Measurements from ENCODE around the gene ANO1.

The ANO1 gene

DNA sequence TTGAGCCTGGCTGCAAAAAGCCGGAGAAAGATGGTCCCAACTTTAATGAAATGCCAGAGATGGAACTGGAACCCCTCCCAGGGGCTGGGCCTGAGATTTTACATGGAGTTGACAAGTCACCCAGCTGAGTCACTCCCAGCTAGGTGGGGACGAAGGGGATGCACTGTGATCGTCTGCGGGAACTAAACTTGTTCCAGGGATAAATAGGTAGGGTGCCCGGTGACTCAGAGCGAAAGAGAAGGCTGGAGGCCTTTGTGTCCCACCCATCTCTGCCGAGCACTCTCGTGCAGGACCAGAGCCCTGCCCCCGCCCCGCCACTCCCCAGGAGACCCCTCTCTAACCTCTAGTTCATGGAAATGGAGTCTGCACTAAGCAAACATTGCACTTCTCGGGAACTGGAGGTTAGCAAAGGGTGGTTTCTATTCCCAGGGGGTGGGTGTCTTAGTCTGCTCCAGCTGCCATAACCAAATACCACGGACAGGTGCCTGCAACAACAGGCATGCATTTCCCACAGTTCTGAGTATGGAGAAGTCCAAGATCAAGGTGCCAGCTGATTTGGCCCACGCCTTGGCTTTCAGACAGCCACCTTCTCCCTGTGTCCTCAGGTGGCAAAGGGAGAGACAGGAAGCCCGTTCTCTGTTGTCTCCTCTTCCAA lies 64.2 kb downstream of the ANO1 start:
- DNase-seq = no peak

DNA sequence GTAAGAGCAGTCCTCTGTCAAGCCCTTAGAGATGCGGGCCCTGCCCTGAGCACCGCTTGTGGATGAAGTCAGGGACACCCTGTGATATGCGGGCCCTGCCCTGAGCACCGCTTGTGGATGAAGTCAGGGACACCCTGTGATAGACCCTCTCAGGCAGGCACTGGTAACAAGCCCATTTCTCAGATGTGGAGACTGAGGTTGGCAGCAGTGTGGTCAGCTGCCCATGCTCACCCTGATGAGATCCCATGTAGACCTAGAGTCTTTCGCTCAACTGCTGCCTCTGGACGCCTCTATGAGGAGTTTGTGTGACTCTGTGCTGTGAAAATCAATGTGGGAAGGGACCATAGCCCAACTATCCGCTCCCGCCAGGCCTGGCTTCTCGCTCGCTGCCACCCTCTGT lies 66.1 kb downstream of the ANO1 start:
- no peak for DNase-seq

DNA sequence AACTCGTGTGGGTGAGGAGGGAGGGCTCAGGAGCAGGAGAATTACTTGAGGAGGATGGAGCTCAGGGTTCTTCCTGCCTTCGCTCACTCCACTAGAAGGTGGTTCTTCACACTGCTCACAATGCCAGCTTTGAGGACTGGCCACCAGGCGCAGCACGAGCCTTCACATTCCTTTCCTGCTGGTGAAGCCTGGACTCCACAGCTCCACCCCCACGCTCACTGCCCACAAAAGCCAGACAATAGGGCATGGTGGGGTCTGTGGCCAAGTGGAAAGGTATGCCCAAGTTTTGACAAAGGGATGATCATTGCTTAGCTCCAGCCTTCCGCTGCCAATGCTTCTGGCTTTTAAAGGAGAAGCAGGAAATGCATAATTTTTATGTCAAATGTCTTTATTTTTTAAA lies 67.0 kb downstream of the ANO1 start:
- no peak for DNase-seq

DNA sequence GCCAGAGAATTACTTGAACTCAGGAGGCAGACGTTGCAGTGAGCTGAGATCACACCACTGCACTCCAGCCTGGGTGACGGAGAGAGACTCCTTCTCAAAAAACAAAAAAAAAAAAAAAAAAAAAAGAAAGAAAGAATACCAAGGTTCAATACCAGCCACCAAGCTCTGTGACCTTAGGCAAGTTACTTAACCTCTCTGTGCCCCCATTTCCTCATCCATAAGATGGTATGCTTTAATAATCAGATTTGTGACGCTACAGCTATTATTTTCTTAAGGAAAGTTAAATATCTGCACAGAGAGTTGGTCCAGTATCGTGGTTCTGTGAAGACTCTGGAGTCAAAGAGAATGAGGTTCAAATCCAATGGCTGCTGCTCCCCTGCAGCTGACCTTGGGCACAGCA lies 67.7 kb downstream of the ANO1 start:
- no peak for DNase-seq

DNA sequence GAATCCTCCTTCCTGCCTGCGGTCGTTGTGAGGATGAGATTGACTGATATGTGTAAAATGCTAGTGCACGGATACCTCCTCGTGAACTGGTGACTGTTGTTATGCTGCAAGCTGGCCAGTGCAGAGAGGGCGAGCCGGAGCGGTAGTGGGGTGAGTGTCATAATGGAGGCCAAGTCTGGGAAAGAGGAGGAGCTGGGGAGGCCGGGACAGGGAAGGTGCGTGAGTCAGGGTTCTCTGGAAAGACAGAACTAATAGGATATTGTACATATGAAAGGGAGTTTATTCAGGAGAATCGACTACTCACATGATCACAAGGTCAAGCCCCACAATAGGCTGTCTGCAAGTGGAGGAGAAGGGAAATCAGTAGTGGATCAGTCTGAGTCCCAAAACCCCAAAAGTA lies 68.2 kb downstream of the ANO1 start:
- no peak for DNase-seq

DNA sequence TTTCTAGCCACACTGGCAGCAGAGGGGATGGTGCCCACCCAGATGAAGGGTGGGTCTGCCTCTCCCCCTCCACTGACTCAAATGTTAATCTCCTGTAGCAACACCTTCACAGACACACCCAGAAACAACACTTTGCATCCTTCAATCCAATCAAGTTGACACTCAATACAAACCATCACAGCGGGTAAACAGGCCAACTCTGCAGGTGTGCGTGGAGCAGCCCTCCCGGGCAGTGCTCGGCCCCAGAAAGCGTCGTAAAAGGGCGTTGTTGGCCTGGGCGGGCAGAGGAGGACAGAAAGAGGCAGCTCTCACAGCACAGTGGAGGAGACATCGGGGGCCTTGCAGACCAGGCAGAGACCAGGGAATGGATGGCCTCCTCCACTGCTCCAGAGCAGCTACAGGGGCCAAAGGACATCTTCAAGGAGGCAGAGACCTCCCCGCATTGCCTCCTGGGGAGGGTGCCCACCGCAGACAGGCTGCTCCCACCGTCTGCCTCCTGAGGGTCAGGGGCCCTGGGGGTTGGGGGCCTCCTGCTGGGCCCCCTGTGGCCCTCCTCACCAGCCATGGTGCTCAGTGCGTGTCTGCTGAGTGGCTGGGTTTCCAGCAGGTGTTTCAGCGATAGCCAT lies 68.9 kb downstream of the ANO1 start:
- DNase-seq = no peak

DNA sequence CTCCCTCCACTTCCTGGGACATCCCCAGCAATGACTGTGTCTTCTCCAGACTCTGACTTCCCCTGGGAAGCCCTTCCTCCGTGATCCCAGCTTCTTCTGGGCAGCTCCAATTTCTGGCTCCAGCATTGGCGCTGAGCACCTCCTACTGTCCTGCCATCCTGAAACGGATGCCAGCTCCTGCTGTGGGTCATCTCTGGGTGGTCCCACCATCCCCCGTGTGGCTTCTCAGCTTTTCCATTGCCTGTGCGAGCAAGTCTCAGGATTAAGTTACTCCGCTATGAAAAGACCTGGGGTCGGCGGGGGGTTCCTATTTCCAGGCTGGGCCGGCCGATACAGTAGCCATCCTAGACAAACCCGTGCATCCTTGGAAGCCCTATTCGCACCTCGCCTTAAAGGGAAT lies 69.6 kb downstream of the ANO1 start:
- DNase-seq = no peak

DNA sequence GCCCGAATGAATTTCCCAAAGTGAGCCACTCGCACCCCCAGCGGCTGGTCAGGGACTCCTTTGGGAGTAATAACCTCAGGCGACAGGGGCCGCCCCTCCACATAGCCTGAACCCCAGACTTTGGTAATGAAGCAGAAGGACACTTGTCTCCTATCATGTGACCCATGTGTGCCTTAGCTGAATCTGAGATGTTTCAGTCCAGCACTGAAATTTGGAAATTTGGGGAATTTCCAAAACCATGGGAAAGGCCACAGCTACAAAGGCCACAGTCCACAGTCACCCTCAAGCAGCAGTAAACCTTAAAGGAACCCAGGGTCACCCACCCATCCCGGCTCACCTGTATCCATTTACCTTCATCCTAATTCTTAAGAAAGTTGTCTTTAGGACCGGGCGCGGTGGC lies 73.6 kb downstream of the ANO1 start:
- DNase-seq = no peak

DNA sequence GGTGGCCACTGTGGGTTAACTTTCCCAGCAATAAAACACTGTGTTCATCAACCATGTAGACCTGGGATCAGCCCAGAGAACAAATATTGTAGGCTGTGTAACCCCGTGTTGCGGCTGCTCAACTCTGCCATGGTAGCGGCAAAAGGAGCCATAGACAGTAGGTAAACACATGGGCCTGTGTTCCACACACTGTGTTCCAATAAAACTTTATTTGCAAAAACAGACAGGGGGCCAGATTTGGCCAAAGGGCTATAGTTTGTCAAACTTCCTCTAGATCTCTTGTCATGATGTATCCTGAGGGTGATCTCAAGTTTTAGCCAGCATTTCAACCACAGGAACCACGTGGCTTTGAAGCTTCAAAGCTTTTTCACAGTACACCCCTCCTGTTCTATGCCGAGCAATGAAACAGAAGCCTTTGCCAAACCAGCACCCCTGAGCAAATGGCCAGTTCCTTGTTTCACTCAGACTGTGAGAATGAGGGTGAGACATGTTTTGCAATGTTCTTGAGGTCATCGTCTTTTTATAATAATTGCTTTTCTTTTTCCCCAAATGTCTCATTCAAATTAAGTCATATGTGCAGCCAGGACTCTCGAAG lies 75.1 kb downstream of the ANO1 start:
- no peak for DNase-seq

DNA sequence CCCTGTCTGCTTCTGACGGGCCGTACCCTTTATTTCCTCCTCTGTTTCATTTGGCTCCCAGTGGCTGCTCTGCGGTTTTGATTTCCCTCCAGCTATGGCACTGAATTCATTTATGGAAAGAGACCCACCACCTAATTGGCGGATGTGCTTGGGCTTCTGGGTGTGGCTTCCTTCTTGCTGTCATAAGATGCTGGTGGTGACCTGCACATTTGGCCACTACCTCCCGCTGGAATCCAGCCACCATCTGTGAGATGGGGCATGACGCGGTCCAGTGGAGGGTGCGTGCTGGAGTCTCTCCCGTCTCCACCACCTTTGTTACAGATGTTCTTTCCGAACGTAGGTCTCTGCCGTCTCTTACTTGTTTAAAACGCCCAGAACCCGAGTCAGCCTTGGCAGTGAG lies 77.3 kb downstream of the ANO1 start:
- peak; percentile 22 for DNase-seq

DNA sequence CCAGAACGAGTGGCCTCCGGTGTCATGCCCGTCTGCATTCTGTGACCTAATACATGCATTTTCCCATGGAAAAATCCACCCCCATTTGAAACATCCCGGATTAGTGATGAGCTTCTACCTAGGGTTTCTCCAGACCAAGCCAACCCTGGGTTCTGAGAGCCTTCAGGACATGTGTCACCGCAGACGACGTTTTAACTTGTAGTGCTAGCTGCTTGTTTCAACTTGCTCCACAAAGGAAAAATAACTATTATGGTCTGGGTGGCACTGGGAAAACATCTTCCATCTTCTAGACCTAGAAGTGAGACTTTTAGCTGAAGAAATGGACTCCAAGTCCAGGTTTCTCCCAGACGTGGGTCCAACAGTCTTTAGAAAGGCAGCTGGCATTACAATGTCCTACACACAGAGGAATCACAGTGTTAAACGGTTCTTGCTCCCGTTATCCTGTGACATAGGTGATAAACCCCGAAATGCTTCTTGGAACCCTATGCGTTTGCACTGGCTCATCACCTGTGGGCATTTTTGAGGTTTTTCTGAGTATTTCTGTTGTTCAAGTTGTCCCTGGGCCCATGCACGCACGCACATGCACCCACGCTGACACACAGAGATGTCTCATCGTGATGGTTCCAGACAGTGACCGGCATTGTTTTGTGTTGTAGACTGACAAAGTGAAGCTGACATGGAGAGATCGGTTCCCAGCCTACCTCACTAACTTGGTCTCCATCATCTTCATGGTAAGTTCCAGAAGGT lies 78.3 kb downstream of the ANO1 start:
- no peak for DNase-seq

DNA sequence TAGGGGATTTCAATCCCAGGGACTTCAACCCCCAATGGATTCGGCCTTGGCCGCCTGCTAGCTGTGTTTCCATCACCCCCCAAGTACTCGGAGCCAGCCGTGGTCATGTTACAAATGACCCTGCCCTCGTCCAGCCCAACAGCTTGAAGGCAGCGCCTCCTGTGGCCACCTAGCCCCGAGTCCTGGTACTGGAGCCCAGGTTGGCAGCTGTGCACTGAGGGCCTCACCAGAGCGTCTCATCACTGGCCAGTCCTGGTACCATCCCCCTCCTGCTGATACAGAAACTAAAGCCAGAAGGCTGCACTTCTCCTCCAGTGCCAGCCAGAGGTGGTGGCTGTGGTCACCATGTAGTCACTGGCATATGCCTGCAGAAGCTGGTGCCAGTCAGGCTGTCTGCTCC lies 80.1 kb downstream of the ANO1 start:
- DNase-seq = peak; percentile 6

DNA sequence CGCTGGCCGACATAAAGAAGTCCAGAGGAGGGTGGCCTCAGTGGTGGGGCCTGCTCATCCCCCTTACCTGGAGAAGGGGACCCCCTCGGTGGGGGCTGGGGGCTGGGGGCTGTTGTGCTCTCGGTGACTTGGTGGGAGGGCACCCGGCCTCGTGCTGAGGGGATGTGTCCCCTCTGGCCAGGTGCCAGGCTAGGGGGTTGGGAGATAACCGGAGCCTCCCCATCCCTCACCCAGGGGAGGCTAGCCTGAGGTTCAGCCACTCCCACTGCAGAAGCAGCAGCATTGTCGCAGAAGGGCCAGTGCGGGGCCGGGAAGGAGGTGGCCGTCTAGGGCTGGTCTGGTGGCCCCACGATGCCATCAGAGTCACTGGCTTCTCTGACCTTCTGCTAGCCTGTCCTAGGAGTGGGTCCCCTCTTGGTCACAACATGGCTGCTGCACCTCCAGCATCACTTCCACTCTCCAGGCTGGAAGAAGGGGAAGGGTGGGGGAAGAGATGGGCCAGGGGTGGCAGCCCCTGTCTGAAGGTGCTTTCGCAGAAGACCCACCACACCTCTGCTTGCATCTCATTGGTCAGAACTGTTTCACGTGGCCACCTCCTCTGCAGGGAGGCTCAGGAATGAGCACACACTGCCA lies 80.8 kb downstream of the ANO1 start:
- DNase-seq = no peak

DNA sequence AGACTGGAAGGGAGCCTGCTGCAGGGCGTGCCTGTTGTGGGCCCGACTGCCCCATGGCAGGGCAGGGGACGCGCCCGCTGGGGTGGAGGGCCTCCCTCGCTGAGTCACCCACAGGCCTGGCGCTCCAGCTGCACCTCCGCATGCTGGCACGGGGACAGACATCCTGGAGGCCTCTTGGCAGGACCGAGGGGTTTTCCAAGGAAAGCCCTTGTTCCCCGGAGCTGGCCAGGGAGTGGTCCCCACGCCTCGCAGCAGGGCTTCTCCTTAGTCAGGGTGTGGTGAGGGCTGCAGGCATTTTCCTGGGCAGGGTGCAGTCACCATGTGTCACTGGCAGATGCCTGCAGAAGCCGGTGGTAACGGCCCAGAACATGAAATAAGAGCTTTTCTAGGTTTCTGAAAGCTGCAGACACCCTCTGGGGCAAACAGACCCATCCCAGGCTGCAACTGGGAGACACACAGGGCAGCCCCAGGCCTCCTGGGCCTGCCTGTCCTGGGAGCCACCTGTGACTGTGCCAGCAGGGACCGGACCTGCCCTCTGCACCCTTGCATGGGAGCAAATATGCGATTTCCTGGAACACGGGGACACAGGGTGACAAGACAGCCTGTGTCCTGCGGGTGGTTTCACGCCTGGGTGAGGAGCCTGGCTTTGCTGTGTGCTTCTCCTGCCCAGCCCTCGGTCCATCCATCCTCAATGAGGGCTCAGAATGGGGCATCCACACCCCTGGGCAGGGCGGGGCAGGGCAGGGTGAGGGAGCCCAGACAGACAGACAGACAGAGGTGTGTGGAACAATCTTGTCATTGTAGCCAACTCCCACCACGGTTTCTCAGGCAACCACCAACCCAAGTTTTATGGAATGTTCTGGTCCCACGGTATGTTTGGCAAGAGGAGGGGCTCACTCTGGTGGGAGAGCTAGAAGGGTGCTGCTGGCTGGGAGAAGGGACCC lies 81.8 kb downstream of the ANO1 start:
- no peak for DNase-seq

DNA sequence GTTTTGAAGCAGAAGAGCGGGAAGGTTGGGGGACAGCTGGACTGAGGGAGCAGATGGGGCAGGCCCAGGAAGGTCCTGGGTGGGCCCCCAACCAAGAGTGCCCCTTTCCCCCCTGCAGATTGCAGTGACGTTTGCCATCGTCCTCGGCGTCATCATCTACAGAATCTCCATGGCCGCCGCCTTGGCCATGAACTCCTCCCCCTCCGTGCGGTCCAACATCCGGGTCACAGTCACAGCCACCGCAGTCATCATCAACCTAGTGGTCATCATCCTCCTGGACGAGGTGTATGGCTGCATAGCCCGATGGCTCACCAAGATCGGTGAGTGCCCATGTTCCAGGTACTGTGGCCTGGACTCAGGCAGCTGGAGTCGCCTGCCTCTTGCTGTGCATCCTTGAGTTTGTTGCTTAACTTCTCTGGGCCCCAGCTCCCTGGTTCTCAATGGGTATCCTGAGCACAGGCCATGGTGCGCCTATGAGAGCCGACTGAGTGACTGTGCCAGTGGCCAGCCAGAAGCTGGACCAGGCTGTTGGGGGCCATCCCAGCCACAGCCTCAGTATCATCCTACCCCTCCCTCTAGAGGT lies 83.0 kb downstream of the ANO1 start:
- DNase-seq = no peak

DNA sequence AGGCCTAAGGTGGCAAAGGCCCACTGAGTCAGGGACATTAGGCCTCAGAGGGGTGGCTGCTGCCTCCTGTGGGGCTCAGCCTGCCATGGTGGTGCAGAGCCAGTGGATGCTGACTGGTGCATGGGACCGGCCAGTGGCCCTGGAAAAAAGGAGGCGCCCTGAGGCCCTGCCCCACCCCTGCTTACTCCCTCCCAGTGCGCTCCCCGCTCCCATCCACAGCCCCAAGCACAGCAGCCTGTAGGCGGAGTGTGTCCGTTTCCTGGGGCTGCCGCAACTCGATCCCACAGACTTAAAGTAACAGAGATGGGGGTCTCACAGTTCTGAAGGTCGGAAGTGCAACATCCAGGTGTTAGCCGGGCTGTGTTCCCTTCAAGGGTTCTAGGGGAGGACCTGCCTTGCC lies 86.6 kb downstream of the ANO1 start:
- DNase-seq = no peak

DNA sequence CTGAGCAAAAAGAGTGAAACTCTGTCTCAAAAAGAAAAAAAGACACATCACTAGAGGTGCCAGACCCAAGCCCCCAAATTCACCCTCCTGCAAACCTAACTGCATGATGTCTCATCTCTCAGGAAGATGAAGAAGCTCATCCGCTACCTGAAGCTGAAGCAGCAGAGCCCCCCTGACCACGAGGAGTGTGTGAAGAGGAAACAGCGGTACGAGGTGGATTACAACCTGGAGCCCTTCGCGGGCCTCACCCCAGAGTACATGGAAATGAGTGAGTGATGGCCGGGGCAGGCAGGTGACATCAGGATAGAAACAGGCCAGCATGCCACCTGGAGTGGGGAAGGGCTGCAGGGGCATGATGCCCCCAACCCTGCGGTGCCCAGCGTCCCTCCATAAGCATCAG lies 89.0 kb downstream of the ANO1 start:
- DNase-seq = no peak

DNA sequence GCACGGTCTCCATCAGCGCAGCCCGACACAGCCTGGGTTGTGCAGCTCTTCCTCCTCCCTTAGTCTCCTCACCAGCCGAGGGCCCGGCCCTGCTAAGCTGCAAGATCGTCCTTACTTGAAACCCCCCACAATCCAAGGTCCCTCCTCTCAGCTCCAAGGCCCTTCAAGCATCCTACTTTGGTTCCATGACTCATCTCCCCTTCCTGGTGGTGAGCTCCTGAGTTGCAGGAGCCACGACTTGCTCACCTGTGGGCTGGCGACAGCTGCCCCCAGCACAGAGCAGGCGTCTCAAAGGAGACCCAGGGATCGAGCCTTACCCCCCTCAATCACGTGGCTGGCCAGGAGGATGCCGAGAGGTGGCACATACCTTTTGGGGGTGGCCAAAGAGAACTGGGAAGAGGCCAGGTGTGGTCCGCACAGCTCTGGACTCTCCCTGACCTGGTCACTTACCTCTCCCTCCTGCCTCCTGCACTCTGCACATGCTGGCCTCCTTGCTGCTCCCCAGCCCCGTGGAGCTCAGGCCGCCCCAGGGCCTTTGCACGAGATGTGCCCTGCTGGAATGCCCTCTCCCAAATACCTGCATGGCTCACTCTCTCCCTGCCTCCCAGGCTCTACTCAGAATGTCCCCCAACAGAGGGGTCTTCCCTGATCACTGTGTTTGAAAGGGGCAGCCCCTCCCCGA lies 89.7 kb downstream of the ANO1 start:
- DNase-seq = no peak

DNA sequence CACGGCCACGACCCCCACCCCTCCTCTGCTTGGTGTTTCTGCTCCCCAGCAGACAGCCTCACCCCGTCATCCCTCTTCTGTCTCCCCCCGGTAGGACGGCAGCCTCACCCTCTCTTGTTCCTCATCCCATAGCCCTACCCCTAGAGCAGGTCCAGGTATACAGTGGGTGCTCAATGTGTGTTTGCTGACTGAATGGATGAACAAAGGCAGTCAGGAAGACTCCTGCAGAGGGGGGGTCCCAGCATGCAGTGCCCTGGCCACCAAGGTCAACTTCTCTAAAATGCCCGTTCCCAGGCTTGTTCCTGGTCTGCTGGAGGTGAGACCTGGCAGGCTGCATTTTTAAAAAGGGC lies 90.3 kb downstream of the ANO1 start:
- no peak for DNase-seq

DNA sequence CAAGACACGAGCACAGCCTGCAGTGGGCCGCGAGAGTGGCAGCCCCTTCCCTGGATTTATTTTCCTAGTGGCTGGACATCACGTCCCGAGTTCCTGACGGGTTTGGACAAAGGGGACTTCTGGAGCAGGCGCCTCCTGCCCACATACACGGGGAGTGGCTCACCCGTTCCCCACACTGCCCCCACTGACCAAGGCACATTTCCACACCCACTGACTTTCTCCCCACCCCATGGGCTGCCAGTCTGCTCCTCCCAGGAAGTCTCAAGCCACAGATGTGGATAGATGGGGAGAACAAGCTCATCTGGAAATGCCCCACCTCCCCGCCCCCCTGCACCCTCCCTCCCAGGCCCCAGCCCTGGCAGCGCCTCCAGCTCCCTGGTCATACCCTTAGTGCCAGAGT lies 91.0 kb downstream of the ANO1 start:
- no peak for DNase-seq

DNA sequence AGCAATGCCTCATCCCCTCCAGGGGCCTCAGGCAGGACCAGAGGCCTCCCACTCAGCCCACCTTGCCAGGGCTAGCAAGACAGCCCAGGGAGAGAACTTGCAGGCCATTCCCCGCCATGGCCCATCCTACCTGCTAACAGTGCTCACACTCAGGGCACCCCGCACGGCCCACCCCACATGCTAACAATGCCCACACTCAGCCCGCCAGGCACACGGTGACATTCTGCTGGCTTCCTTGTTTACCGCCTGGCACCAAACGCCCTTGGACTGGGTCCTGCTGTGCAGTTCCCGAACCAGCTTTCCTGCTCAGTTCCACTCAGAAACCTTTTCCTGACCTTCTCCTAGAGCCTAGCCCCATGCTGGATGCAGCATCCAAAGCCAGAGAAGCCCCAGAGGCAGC lies 91.5 kb downstream of the ANO1 start:
- DNase-seq = no peak
